Left colon (tissue), 2 donors: Measurements from ENCODE around the gene GBE1. TPM values are rescaled to one million over a fixed set of nuclear protein-coding genes. Genes with fewer than 3 reads are reported as not detected.
"Not testable (repeated sequence)": the region's sequence is repeated elsewhere in the genome, so short reads cannot be mapped to it uniquely, and the experiment has no call there.

ENCODE experiments used
- ATAC-seq: fragments of 200-7000 bp; cut with Tn5 transposase; one replicate; pipeline ENCODE4 v1.9.1; 2020; ENCODE audit warnings: mild to moderate bottlenecking, moderate library complexity
- DNase-seq, 2 donors: peaks; one replicate each; pipeline ENCODE4 v3.0.0-alpha.2; 2020
- intact Hi-C, 2 donors: fragments of 100-400 bp; cut with DNase I in 1 of 2; cut with micrococcal nuclease in 1 of 2; formaldehyde crosslinking; loops; one replicate each; pipeline versions ENCODE4 v1.11.2 to v1.14.0; 2022; cut with DNase I, micrococcal nuclease
- long read RNA-seq: library from polyadenylated mRNA; unstranded; transcript quantifications from one replicate; pipeline ENCODE4 v2.0.0, GENCODE V29; 2021
- total RNA-seq, 2 donors: library from RNA; stranded (reverse); fragmentation: NEBNext Ultra II Directional; extraction: Animal tissue kit (Norgen Biotek cat#: 25700); gene quantifications; one replicate each; pipeline ENCODE4 v1.2.1, GENCODE V29; 2021
- donor health status: DM: no; HTN: no; CAD: no.
- donor health status: DM: yes; HTN: yes; CAD: no.

Gene GBE1
- 10 to 100 TPM; 14.9 to 18.4 TPM for total RNA-seq
- long read RNA-seq, transcript GBE1-201 (16 exons, 3,461 nt): major isoform, 72 of 76 reads
- long read RNA-seq, partial matches to known transcripts: 1 of 76 reads
- long read RNA-seq, other reads (novel, unspliced or antisense): 3 of 76 reads

DNA sequence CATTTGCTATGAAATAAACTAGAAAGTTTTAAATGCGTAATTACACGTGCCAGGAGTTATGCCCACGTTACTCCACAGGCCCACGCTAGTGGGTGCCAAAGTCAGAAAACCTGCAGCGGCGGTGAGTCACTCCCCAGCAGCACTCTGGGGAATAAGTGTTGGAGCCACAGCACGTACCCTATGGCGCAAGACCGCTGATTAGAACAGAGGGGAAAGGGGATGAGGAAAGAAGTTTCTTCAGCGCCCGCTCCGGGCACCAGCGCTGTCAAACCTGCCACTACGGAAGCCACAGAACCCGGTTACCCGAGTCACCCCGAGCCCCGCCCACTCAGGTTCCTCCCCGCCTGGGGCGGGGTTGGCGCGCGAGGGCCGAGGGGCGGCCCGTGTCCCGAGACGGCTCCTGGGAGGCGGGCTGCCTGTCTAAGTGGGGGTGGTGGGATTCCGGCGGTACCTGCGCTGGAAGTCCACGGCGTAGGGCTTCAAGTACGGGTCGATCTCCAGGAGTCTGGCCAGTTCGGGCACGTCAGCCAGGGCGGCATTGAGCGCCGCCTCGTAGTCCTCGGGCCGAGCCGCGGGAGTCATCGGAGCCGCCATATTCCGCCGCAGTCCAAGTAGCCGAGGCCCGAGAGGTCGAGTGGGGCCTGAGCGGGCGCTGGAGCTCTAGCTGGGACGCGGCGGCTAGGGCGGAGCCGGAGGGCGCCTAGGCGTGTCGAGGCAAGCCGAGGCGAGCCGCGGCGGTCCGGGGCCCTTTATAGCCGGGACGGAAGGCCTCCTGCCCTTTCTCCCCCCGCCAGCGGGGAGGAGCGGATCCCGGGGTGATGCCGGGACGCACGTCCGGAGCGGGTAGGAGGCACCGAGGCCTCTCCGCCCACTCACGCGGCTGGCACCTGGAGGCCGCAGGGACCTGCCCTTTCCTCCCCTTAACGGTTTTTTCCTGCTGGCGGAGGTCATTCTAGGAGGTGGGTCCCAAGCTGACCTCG is at the start of gene GBE1:
Gene GBE1, minus strand, starts transcription at position 722 of the 980 bp plus-strand sequence. Its CDS starts 128 bp downstream, at position 594.
- ATAC-seq (peak; percentile 92), DNase-seq (peak; percentile 90 to 91)
- intact Hi-C loops: no loop called here

GRCh38 chr3:81808900-81809299 is 47.5 kb upstream of the GBE1 start:
- intact Hi-C loops: no loop called here
- no peak for DNase-seq
- ATAC-seq: no peak

GRCh38 chr3:81799403-81799802 is 38.0 kb upstream of the GBE1 start:
- no peak for DNase-seq

DNA sequence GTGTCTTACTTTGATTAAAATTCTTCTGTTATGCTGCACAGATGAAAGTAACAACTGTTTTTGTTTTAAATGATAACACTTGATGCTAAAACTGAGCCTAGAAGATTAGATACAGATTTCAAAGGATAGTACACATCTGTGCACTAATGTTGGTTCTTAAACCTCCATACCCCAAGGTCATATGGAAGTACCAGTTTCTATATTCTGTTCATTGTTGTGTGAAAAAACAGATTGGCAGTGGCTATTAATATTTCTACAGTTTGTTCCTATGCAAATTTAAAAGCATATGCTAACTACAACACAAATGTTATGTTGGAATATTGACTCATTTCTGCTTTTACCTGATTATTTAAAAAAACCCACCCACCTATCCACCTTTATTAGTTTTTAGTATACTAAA is 32.0 kb upstream of the GBE1 start:
- ATAC-seq: no peak
- intact Hi-C loops: no loop called here

More at GRCh38 chr3:81799403-81799802, 38.0 kb upstream of the GBE1 start:
- no peak for ATAC-seq
- intact Hi-C loops: no loop called here

GRCh38 chr3:81790117-81790516 is 28.7 kb upstream of the GBE1 start:
- intact Hi-C loops: no loop called here
- ATAC-seq (no peak), DNase-seq (no peak)

More for the DNA sequence above, 32.0 kb upstream of the GBE1 start:
- no peak for DNase-seq

GRCh38 chr3:81789691-81790090 is 28.2 kb upstream of the GBE1 start:
- intact Hi-C loops: no loop called here
- ATAC-seq (no peak), DNase-seq (no peak)

- DNase-seq (no peak), ATAC-seq (no peak)
- intact Hi-C loops: no loop called here
Measured at GRCh38 chr3:81788610-81789009, 27.2 kb upstream of the GBE1 start.

DNA sequence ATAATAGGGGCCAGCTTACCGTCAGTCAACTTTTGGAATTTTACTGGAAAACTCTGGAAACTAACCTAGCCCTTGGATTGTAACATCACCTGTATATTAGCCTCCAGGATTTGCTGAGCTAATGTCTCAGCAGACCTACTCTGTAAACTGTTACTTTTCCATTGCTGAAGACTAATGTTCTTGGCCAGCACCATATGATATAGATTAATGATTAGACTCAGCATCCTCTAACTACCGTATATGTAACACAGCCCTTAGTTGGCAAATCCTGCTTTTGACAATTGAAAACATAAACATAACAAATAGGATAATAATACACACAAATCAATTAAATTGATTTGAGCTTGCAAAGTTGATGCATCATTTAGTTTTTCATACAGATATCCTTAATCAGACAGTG is 26.6 kb upstream of the GBE1 start:
- DNase-seq (no peak), ATAC-seq (no peak)
- intact Hi-C loops: no loop called here

DNA sequence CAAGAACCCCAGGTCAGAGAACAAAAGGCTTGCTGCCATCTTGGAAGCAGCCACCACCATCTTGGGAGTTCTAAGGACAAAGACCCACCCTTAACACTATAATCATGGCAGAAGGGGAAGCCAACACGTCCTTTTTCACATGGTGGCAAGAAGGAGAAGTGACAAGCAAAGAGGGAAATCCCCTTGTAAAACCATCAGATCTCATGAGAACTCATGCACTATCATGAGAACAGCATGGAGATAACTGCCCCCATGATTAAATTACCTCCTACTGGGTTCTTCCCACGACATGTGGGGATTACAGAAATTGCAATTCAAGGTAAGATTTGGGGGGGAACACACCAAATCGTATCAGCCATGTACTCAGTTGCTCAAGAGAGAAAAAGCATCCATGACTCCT is 21.1 kb upstream of the GBE1 start:
- DNase-seq (no peak), ATAC-seq (no peak)
- intact Hi-C loops: no loop called here

GRCh38 chr3:81778678-81779182 is 17.3 kb upstream of the GBE1 start:
- DNase-seq (no peak), ATAC-seq (no peak)
- intact Hi-C loops: no loop called here

GRCh38 chr3:81776643-81777042 is 15.2 kb upstream of the GBE1 start:
- ATAC-seq: no peak
- DNase-seq: no peak
- intact Hi-C loops: no loop called here

- DNase-seq (no peak), ATAC-seq (no peak)
- intact Hi-C loops: no loop called here
Measured at GRCh38 chr3:81770710-81771109, 9.3 kb upstream of the GBE1 start.

- DNase-seq: no peak
- intact Hi-C loops: no loop called here
- ATAC-seq: no peak
Measured at GRCh38 chr3:81769299-81769698, 7.9 kb upstream of the GBE1 start.

DNA sequence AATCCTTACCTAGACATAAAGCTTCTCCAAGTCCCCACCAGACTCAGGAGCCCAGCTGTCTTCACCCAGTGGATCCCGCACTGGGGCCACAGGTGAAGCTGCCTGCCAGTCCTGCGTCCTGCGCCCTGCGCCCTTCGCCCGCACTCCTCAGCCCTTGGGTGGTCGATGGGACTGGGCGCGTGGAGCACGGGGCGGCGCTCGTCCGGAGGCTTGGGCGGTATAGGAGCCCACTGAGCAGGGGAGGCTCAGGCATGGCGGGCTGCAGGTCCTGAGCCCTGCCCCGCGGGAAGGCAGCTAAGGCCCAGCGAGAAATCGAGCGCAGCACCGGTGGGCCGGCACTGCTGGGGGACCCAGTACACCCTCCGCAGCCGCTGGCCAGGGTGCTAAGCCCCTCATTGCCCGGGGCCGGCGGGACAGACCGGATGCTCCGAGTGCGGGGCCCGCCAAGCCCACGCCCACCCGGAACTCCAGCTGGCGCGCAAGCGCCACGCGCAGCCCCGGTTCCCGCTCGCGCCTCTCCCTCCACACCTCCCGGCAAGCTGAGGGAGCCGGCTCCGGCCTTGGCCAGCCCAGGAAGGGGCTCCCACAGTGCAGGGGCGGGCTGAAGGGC is 5.9 kb upstream of the GBE1 start:
- ATAC-seq, DNase-seq, intact Hi-C loops: not testable (repeated sequence)

GRCh38 chr3:81765400-81765799 is 4.0 kb upstream of the GBE1 start:
- no peak for DNase-seq
- ATAC-seq: no peak
- intact Hi-C loops: no loop called here

- ATAC-seq (no peak), DNase-seq (no peak)
- intact Hi-C loops: no loop called here
Measured at GRCh38 chr3:81764665-81765064, 3.2 kb upstream of the GBE1 start.

DNA sequence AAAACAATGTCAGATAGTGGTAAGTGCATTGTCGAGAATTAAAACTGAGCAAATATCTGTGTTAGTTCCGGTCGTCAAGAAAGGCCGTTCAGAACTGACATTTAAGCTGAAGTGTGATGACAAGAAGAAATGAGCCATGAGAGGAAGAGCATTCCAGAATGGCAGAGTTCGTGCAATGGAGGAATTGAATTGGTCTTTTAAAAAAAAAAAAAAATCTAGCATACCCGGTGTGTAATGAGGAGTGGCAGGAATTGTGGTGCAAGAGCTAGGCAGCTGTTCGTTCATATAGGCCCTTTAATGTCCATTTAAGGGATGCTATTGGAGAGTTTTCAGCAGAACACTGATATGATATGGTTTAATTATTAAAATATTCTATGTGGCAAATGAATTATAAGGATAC is 2.6 kb upstream of the GBE1 start:
- ATAC-seq (no peak), DNase-seq (no peak)
- intact Hi-C loops: no loop called here

- ATAC-seq (no peak), DNase-seq (no peak)
- intact Hi-C loops: no loop called here
Measured at GRCh38 chr3:81763001-81763400, 1.6 kb upstream of the GBE1 start.

DNA sequence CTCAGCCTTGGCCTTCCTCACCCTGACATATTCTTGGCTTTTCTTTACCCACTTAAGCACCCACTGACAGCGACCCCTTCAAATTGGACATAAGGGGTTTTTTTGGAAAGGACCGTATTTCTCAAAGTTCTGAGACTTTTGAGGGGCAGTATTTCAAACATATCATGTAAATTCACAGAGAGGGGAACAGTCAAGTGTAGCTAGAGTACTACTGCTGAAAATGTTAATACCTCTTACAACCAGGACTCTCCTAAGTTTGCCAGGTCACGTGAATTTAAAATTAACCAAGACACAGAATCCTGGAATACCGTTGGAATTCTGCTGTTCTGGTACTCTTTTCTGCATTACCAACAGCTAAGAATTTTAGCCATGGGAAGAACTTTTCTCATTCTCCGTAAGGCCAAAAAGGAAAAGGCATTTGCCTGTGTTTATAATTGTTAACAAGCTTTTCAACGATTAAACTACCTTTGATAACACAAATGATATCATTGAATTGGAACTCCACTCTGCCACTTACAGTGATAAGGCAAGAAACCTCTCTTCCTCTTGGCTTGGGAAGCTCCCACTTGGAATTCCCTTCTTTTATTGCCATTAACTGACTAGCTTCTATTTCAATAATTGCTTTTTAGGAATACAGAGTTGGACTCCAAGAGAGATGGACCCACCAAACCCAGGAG is 597 bp upstream of the GBE1 start:
- intact Hi-C loops: no loop called here
- DNase-seq: no peak
- ATAC-seq: no peak
